ENCODE measurements around the gene DCDC2B.

Gene DCDC2B

DNA sequence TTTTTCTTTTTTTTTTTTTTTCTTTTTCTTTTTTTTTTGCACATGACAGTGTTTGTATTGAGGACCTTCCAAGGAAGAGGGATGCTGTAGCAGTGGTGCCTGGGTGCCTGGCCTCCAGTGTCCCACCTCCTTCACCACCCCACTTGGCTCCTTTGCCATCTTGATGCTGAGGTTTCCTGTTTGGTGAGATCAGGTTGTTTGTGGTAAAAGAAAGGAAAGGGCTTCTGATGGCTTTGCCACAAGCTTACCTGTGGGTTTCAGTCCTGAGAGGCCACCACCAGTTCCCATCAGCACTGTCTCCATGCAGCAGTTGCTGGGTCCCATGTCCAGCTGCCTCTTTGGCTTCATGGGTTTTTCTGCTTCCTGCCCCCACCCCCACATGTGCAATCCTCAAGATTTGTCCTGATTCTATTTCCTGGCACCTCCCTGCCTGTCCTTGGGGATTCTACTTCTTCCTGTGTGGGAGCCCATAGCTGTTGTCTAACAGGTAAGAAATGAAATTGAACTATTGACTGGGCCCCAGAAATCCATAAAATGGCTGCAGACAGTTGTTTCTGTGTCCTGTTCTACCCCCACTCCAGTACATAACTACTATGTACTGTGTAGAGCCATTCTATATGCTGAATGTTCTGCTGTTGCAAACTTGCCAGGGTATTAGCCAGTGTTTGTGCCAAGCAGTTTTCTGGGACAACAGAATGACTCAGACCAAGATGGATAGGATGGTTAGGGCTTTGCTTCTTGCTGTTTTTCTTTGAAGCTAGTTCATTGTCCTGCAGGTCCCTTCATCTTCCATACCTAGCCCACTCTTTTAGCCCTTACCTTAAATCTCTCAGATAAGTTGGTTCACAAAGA is 12.7 kb upstream of the DCDC2B start:
- peak in 1 of 56 donors; percentile 8 for DNase-seq

DNA sequence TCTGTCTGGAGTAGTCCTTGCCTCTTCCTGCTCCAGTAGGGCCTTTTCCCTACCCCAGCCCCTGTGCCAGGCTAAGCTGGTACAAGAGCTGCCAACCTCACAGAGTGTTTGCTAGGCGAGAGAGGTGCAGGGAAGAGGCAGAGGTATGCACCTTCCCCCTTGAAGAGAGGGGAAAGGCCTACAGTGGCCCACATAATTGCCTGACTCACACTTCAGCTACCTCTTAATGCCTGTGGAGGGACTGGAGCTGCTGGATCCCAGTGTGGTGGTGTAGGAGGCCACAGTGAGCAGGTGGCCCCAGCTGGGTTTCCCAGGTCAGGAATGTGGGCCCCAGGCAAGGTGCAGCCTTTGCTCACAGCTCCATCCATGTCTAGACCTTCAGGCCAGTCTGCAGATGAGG is 11.8 kb upstream of the DCDC2B start:
- DNase-seq, result no peak

DNA sequence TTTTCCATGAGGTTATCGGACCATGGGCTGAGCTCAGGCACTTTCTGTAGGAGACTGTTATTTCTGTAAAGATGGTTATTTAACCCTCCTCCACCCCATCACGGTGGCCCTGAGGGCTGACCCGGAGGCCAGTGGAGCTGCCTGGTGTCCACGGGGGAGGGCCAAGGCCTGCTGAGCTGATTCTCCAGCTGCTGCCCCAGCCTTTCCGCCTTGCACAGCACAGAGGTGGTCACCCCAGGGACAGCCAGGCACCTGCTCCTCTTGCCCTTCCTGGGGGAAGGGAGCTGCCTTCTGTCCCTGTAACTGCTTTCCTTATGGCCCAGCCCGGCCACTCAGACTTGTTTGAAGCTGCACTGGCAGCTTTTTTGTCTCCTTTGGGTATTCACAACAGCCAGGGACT is 11.1 kb upstream of the DCDC2B start:
- DNase-seq, result no peak

DNA sequence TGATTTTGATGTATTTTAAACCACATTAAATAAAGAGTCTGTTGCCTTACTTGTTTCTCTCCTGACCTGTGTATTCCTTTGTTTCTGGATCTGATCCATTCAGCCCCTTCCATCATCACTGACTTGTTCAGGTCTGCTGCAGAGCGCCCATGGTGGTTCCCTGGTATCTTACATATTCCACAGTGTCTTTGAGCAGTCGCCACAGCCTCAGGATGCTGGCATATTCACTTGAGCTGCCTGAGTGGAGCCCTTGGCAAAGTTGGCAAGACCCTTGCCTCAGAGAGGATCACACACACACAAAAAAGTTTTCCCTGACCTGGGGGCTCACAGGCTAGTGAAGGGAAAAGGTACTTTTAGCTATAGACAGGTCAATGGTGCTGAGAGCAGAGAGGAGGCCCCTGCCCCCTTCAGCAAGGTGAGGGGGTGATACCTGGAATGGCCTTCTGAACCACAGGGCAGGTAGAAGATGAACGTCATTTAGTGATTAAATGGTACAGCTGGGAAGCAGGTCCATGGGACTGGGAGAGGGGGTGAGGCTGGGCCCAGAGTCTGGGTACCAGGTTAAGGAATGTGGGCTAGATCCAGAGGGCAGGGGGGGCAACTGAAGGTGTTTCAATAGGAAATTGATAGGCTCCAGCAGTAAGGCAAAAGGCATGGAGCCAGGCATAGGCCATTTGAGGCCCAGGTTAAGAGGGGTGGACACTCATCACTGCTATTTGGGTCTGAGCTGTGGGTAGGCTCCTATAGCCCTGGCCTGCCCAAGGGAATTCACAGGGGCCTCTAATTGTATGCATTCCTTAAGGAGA is 10.4 kb upstream of the DCDC2B start:
- DNase-seq, result no peak

DNA sequence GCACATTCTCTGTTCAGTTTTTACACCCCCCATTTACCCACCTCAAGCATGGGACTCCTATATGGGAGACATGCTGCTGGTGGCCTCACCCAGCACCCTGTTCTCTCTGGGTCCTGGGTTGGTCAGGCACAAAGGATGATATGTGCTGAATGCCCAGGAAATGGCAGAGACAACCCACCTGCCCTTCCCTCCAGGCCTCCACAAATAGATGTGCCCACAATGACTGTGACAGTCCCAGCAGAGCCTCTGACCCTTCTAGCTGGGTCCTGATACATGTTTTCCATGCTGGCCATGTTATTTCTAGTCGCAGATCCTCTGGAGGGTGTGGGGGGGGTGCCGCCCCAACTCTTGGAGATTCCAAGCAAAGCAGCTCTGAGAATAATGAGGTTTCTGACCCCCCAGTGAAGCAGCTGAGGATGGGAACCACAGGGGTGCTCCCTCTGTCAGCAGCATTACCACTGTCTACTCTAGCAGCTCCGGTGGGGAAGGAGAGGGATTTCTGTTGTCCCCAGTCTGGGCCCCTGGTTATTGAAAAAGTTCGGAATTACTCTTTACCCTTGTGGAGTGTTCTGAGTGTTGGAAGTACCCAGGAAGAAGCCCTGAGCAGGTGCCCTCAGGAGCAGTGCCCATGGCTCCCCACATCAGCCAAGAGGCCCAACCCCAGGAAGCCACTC is 9.7 kb upstream of the DCDC2B start:
- DNase-seq, result no peak

DNA sequence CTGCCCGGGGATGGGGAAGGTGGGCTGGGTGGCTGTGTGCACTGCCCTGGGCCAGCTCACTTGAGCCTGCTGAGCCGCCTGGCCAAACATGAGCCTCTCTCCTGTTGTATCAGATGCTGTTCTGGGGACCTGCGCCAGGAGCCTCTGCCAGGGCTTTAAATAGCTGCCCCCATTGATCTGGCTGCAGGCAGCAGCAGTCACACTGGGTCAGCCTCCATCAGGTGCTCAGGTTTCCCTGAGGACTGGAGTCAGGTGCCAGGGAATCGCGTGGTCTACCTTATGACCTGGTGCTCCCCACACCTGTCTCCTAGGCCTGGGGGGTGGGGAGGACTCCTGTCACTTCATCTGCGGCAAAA is 9.2 kb upstream of the DCDC2B start:
- peak in 25 of 56 donors; percentile 6 to 61 (median 29) for DNase-seq

DNA sequence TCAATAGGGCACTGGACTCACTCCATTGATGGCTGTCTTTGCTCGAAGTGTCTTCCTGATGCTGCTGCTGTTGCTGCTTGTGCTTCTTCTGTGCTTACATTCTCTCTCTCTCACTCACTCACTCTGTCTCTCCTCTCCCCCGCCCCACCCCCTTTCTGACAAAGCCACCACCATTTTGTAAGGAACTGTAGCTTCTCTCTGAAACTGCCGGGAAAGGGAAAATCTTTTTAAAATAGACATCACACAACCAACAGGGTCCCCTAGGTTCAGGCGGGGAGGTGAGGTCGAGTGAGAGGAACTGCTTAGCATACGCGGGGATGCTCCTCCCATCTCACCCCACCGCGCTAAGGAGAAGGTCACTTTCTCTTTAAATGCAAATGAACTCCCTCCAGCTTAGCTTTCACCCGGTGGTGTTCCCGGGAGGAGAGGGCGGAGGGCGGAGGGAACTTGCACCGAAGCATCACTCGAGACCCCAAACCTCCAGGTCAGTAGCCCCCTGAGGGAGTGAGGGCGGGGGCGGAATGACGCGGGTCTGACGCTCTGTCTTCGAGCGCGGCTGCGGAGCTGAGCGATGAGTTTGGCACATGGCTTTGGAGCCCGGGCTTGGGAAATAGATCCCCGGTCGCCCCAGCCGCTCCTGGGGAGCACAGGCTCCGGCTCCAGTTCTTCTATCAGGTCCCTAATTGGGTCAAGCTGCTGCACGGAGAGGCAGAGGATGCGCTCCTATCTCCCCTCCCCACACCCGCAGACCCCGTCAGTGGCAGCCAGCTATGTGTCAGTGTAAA is 8.5 kb upstream of the DCDC2B start, which contains the start of gene CCDC28B:
Gene CCDC28B, plus strand, starts transcription at position 370 of the 785 bp plus-strand sequence. CDS start 1,341 bp downstream, outside the sequence.
- peak in 45 of 56 donors; percentile 21 to 82 (median 55) for DNase-seq

DNA sequence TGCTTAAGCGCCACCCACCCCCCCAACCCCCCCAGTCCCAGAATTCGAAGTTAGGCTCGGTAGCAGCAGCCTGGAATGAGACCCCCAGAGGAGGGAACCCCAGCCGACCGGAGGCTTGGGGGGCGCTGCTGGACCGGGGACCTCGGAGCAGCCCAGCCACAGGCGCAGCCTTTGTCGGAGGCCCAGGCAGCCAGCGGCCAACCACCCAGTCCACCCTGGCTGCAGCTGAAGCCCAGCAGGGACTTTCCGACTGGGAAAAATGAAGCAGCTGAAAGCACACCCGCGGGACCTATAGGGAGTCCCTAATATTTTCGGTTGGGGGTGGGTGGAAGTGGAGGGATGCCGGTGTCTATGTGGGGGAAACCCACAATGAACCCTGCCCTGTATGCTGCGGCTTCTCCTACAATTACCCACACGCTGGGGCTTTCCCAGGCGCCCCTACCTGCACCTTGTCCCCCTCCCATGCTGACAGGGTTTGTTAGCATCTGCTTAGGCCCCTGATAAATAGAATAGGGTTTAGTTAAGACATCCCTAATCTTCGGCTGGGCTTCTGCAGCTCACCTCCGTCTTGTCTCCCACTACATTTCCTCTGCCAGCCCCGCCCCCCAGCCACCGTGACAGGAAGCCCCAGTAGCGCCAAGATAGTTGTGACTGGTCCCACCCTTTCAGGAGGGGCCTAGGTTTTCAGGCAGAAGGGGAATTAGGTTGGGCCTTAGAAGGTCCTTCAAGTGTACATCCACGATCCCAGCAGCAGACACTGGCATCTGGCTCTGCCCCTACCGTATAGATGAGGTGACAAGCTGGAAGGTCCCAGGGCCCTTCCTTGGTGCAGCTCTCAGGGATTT is 7.7 kb upstream of the DCDC2B start:
- DNase-seq, result peak in 39 of 56 donors; percentile 11 to 71 (median 44)

DNA sequence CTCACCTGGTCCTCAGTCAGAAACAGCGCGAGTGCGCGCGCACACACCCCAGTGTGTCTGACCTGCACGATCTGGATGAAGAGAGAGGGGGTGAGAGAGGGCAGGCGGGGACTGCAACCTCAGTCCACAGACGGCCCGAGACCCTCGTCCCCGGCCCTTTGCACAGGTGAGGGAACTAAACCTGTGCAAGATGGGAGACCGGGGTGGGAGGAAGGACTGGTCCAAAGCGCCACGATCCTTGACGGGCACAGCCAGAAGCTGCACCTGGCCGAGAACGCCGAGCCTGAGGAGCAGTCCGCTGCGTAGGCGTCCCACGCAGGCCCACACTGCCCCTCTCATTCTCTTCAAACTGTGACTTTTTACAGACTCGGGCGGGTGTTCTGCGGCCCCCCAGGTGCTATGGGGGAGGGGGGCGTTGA is 3.9 kb upstream of the DCDC2B start:
- no peak for DNase-seq

DNA sequence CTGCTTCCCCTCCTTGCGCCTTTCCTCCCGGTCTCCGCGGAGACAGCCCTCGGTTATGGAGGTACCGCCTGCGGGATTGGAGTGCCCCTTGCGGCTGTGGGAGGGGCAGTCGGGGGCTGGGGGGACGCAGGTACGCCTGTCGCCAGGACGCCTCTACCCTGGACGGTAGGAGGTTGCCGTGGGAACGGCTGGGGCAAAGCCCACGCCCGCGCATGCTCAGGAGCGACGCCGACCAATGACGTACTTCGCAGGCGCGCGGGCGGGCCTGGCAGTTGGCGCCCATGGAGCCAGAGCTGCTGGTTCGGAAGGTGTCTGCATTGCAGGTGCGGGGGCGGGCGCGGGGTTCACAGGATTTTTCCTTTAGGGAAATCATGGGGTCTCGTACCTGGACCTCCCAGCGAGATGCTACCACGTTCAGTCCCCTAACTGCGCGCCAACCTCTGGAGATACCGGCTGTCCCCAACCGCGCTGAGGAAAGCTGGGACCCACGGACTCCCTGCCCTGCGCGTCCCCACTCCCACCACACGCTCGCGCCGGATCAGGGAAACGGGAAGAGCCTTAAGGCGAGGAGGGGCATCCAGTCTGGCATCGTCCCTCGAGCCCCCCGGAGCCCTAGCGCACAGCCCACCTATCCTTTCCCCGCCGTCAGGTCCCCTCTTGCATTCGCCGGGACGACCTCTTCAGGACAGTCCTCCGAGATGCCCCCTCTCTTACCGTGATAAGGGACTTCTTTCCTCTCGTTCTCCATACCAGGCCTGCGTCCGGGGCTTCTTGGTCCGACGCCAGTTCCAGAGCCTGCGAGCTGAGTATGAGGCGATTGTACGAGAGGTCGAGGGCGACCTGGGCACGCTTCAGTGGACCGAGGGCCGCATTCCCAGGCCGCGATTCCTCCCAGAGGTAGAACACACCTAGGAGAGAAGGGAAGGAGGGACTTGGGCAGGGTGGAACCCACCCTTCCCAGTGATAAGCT is 3.2 kb upstream of the DCDC2B start, which contains the start of gene IQCC:
Gene IQCC, plus strand, starts transcription at position 271 of the 970 bp plus-strand sequence. Its CDS starts 11 bp downstream, at position 282.
- peak; percentile 29 to 90 (median 74) for DNase-seq

DNA sequence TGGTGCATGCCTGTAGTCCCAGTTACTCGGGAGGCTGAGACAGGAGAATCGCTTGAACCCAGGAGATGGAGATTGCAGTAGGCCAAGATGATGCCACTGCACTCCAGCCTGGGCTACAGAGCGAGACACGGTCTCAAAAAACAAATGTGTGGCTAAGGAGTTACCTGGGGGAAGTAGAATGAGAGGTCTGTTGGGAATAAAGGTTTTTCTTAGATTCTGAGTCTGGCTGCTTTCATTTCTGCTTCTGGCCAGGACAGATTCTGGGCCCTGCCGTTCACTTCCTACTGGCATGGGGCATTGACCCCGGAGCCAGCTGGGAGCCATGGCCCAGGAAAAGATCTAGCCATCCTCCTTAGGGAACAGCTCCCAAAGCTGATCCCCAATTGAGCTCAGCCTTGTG is 420 bp upstream of the DCDC2B start:
- no peak for DNase-seq

DNA sequence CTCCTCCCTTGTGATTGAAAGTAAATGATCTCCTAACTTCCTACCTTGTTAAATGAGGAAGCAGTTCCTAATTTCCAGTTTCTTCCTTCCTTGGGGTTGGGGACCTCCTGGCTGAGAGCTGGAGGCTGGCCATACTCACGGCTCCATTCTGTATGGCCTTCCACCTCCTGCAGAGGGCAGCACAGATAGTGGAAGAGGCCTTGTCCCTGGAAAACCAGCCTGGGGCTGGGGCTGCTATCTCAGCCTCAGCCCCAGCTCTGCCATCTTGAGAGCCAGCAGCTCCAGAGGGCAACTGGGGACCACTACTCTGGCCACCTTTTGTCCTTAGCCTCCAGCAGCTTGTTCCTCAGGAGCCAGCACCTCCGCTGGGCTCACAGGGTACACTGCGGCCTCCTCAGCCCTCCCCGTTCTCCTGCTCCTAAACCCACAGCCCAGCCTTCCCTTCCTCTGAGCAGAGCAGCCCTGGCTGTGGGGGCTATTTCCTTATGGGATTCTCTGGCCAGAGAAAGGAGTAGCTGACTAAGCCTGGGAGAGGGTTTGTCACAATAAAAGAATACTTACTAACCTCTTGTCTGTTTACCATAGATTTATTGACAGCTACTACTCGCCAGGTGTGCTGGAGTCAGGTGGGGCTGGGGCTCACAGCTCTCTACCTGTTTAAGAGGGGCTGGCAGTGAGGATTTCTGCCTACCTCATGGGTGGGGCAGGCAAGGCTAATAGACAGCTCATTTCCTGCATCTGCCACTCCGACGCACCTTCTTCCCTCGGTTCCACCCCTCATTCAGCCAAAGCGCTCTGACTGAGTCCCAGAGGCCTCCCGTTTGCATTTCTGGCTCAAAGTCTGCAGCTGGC is 7.0 kb downstream of the DCDC2B start:
- DNase-seq, result peak in 36 of 56 donors; percentile 4 to 62 (median 31)

DNA sequence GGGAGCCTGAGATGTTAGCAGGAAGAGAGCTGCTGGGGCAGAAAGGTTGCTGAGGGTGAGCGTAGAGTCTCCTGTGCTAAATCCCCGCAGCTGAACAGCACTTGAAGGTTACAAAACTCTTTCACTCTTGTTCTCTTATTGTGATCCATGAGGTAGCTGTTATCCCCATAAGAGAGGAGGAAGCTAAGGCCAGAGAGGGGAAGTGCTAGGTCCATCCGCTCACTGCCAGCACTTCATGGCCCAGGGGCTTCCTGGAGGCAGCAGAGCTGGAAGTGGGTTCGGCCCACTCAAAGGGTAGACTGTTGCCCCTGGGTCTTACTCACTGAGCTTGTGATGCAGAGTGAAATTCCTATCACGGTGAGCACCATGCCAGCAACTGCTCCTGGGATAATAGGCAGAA is 7.7 kb downstream of the DCDC2B start:
- no peak for DNase-seq

DNA sequence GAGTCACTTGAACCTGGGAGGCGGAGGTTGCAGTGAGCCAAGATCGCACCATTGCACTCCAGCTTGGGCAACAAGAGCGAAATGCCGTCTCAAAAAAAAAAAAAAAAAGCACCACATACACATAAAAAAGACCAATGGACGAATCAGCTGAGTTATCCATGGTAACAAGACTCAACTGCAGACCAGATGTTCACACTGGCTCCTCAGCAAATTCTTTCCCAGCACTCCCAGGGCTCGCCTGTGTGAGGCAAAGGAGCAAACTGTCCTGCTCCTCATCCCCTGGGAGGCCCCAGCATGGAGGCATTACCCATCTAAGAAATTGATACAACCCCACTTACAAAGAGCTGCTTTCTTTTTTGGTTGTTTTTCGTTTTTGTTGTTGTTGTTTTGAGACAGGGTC is 10.1 kb downstream of the DCDC2B start:
- no peak for DNase-seq

DNA sequence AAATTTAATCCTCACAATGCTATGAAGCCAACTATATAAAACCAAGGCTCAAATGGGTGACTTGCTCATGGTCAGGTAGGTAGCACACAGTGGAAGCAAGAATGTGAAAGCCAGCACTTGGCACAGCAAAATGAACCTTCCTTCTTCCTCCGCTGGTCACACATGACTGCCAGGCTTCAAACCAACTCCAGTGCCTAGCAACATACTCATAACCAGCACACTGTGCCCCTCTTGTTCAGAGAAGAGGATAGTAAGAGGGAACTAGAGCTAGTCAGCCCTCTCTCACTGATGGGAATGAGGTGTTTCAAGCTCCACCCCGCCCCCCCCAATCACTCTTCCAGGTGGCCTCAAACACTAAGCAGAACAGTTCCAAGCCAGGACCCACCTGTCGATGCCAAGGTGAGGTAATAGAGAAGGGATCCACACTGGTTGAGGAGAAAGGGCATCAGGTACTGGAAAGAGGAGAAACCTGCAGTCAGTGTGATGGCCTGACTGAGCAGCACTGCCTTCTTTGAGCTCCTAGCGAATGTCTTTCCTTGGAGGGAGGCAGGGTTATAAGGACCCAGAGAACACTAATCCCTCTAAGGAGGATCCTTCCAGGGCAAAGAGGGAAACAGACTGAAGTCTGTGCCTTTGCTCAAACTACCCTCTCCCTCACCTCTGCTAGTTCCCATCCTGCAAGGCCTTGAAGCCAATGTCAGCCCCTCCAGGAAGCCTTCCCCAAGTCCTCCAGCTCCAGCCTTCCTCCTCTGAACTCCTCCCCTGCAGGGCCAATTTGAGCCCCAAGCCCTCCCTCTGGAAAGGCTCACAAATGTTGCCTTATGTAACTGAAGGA is 12.1 kb downstream of the DCDC2B start:
- DNase-seq, result no peak

DNA sequence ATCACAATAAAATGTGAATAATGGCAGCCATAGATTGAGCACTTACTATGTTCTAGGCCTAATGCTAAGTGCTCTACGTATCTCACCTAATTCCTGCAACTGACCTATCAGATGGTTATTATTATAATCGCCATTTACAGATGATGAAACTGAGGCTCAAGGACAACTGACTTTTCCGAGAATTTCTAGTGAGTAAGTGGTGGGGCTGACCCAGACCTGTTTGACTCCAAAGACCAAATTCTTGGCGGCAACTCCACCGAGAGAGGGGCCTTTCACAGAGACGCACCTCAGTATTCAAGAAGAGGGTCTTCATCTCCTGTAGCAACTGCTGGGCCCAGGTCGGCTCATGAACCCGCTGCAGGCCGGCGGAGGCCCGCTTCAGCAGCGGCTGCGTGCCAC is 12.7 kb downstream of the DCDC2B start:
- no peak for DNase-seq

All from amygdala (tissue), 56 donors.